Measurements from ENCODE around the gene YAF2.

DNA sequence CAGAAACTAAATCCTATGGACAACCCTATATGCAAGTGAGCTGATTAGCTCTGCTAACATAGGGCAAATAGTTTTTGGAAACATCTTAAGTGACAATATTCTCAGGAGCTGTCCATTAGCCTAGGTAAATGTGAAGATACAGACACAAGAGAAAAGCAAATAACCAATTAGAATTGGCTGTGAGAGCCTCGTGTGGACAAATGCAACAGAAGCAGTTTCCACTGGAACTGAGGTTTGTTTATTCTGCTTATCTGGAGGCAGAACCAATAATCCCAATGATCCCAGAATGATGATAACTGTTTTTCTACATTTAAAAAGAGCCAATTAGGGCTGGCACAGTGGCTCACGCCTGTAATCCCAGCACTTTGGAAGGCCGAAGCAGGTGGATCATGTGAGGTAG, 43.2 kb upstream of the YAF2 start:
- no peak for TF ChIP-seq POLR2A (IDR thresholded peaks at IDR 0.05)
- TF ChIP-seq, protein P1, sequence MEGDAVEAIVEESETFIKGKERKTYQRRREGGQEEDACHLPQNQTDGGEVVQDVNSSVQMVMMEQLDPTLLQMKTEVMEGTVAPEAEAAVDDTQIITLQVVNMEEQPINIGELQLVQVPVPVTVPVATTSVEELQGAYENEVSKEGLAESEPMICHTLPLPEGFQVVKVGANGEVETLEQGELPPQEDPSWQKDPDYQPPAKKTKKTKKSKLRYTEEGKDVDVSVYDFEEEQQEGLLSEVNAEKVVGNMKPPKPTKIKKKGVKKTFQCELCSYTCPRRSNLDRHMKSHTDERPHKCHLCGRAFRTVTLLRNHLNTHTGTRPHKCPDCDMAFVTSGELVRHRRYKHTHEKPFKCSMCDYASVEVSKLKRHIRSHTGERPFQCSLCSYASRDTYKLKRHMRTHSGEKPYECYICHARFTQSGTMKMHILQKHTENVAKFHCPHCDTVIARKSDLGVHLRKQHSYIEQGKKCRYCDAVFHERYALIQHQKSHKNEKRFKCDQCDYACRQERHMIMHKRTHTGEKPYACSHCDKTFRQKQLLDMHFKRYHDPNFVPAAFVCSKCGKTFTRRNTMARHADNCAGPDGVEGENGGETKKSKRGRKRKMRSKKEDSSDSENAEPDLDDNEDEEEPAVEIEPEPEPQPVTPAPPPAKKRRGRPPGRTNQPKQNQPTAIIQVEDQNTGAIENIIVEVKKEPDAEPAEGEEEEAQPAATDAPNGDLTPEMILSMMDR (IDR thresholded peaks at IDR 0.05), result no peak
